Medulla oblongata (tissue), 1 donor: Measurements from ENCODE around the gene IPO5.

Source experiments
- DNase-seq: peaks from one replicate; pipeline ENCODE4 v3.0.0-alpha.2; 2015; ENCODE audit errors: extremely low spot score

The IPO5 gene

DNA sequence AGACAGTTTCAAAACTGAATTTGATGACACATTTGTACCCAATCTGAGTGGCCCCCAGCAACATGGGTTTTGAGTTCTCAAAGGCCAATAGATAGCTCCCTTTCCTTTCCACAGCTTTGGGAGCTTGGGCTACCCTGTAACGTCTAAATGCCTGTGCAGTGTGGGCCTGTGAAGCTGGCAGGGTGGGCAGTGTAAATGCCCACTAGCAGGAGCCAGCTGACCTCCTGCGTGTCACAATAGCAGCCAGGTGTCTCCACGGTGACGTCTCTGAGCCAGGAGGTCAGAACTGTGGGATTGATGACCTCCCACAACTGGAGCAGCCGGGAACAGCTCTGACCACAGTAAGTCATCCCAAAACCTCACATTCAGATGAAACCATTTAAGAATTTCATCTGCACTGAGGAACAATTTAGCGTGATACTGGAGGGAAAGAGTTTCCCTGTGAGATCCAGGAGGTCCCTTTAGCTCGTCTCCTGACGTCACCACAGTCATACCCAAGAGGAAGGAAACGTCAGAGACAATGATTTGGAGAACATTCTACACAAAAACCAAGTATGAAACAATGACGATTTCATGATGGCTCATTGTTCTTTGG, at the start of gene IPO5:
IPO5 (plus strand) TSS at position 300 of the 595 bp plus-strand sequence. CDS start 23,022 bp downstream, outside the sequence.
- no peak for DNase-seq

DNA sequence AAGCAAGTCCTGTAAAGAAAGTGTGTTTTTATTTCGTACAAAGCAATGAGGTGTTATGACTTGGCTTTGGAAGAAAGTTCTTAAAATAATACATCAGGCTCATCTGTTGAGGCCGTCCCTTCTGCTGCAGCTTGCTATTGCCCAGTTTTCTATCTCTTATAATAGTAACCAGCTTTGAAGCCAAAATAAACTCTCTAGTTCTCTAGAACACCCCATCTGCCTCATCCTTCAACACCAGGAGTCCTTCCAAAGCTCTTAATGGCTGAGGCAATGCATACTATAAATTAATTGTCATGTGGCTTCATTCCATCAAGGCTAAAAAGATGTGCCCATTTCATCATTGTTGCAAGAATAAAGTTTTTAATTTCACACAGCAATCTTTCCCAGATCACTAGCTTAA, 49.4 kb upstream of the IPO5 start:
- DNase-seq: no peak

DNA sequence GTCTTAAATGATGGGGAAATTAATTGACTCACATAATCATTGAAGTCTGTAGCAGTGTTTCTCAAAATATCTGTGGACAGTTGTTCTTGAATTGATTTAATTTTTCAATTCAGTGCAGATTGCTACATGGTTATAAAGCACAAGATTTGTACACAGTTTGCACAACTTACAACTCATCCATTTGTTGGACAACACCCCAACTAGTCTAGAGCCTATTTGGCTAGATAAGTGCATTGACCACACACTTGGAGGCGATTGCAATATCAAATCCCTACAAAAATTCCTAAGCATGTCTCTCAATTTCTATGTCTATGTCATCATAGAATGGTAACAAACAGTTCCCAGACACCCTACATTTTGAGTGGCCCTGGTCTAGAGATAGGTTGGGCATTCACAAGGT, 48.0 kb upstream of the IPO5 start:
- no peak for DNase-seq

DNA sequence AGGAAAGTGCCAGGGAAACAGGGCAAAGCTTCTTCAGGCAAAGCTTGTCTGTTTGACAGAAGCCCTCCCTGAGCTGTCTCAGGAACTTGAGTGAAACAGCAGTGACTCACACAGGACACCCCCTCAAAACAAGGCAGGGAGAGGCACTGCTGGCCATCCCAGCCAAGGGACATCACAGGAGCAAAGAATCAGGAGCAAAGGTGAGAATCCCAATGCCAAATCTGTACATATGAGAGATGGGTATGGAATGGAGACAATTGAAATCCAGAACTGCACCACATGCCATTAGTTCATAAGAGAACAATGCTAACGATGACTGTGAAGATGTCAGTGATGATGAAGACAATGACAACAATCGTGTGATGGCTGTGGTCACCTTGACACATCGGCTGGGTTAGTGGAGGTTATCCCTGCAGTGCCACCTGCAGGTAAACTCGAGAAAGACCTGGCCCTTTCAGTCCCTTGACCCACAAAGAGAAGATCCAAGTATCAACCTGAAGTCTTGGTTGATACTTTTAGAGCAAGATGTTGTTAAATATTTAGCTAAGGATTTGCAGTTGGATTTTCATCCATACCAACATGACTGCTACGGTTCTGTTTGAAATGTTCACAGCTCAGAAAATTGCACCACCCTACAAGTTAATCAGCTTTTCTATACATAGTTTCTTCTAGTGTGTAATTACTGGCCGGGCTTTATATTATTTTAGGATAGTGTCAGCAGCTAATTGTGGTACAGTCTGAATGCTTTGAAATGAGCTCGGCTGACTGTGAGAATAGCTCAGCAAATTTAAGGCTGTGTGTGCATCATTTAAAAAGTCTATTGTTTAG, 42.0 kb upstream of the IPO5 start:
- no peak for DNase-seq

DNA sequence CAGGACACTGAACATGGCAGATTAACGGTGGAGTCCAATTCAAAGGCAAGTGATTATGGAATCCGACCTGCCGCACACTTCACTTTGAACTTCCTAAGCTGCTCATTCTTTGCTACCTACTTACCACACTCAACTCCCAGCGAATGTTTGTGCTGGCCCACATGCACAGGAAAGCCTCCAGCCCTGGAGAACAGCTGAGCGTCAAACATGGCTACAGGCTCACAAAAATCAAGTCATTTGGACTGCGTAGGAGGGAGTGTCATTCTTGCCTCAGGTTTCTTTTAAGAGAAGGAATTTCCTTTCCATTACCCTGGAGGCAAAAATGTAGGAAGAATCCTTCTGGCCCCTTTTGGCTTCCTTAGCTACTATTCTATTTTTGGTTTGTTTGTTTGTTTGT, 41.3 kb upstream of the IPO5 start:
- no peak for DNase-seq

DNA sequence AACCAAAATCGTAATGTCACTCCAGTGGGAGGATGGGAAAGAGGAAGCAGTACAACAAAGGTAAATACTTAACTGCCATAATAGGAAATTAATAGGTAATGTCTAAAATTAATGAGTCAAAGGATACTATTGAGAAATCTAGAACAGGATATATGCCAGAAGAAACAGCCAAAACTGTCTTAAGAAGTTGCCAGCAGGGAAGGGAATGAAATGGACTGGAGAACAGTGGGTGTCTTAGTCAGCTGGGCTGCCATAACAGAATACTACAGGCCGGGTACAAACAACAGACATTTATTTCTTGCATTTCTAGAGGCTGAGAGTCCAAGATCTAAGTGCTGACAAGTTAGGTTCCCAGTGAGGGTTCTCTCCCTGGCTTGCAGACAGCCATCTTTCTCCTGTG, 40.3 kb upstream of the IPO5 start:
- DNase-seq: no peak

DNA sequence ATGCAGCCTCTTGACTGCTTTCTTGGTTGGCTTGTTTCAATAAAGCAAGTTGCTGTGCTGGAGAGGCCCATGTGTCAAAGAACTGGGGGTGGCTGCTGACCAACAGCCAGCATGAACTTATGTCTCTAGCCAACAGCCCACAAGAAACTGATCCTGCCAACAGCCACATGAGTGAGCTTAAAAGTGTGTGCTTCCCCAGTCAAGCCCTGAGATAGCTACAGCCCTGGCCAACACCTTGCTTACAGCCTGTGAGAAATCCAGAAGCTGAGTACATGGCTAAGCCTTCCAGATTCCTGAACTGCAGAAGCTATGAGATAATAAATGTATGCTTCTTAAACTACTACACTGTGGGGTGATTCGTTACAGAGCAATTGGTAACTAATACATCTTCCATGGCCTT, 38.9 kb upstream of the IPO5 start:
- DNase-seq: no peak

DNA sequence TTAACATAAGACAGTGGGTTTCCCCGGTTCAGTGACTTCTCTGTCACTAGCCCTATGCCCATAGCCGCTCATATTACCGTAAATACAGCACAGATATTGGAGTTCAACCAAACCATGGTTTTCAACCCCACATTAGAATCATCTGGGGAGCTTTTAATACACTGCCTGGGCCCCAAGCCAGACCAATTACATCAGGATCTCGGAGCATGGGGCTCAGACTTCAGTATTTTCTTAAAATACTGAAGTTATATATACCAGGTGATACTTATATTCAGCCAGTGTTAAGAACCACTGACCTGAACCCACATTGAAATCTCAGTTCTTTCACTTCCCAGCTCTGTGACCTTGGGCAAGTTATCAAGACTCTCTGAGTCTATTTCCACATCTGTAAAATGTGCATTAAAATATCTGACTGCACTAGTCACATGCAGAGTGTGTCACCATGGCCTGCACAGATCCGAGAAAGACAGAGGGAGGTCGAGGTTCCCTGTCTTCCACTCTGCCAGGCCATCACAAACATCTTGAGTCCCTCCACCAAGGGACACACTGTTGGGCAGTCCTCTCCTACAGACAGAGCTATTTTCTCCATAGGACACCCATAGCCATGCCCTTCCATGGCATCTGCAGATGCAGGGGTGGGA, 32.2 kb upstream of the IPO5 start:
- DNase-seq: no peak

DNA sequence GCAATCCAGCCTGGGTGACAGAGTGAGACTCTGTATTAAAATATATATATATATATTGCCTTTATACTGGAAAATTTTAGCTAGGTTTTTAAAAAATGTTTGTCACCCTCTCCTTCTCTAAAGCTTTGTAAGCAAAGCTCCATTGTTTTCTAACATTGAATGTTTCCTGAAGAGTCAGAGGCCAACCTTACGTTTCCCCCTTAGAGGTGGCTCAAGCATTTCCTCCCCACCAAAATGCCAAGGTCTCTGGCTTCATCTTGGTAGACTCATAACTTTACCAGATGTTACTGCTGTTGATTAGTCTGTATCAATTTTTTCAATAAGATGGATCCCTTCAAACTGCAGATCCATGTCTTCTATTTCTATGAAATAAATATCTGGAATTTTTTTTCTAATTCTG, 25.2 kb upstream of the IPO5 start:
- DNase-seq: no peak

DNA sequence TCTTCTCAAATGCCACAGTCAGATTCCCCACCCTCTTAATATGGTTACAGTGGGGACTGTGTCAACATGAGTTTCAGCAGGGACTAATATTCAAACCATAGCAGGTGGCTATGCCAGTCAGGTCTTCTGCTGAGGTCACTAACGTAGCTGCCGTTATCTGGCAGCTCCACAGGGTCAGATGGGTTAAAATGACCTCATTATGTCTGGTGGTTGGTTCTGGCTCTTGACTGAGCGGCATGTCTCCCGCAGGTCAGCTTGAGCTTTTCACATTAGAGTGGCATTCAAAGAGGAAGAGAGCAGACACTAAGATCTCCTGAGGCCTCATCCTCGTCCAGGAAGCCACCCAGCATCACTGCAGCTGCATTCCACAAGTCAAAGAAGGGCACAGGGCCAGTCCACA, 21.4 kb upstream of the IPO5 start:
- no peak for DNase-seq

DNA sequence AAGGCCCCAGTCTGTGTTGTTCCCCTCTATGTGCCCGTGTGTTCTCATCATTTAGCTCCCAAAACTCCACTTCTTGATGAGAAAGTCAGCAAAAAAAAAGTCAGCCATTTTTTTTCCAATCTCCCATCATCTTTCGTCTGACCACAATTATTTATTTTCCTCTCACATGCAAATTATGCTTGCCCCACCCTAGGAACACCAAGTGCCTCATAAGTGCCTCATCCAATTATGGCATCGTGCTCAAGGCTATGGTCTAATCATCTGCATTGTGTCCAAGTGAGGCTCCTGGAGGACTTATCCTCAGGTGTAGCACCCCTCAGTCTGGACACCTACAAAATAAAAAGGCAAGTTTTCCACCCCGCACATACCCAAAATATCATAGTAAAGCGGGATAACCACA, 20.8 kb upstream of the IPO5 start:
- no peak for DNase-seq

DNA sequence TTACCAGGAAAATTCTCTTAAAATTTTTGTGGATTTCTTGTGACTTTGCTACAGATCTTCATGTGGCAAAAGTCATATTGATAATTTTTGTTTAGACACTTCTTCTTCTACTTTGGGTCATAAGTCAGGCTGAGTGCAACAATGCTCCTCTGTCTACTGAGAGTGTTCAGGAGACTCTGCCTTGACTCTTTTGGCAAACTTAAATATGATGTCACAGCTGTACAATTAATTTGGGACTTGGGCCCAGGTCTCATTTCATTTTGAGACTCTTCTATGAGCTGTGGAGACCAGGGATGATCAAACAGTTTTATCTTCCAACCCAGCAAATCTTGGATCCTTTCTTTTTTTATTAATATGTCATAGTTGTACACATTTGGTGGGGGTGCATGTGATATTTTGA, 19.7 kb upstream of the IPO5 start:
- DNase-seq: no peak

DNA sequence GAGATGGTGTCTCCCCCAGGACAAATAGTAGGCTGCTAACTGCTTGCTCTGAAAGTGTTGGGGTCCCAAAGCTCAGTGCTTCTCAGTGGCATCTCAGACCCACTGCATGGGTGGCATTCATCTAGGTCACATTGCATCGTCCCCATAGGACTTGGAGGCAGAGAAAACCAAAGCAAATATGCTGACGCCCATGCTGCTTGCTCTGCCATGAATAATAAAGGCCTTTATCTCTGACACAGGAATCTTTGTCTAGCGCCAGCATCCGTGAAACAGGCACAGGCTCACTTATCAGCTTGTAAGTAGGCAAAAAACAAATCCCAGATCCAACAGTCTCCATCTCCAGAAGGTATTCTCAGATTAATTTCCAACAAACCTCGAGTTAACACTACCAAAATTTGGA, 18.9 kb upstream of the IPO5 start:
- DNase-seq: peak; percentile 70

DNA sequence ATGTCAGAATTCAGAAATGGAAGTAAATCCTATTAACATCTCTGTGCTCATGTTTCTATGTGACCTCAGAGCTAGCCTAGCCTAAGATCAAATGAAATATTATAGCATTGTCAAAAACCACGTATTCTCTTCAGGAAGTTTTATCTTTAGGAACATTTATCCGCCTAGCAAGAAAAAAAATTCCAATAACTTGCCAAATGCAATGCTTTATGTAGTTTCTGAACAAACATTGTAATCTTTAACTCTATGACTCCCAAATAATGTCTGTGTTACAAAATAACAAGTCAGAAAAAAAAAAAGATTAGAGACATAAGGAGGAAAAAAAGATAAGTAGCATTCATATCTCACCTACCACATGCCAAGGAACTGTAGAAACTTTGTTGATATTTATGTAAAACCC, 18.4 kb upstream of the IPO5 start:
- no peak for DNase-seq

DNA sequence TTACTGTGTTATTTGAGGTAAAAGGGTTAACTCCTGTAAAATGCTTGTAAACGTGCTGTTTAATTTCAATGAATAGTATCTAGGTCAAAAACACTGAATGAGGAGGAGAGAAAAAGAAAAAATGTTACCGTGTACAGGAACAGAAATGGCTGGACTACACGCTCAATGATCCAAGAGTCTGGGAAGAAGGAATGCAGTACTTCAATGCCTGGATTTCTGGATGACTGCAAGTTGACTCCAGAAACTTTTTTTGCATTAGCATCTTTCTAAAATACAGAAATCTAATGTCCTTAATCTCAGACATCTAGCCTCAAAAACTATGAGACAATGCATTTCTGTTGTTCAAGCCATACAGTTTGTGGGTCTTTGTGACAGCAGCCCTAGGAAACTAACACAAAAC, 17.4 kb upstream of the IPO5 start:
- DNase-seq: no peak

DNA sequence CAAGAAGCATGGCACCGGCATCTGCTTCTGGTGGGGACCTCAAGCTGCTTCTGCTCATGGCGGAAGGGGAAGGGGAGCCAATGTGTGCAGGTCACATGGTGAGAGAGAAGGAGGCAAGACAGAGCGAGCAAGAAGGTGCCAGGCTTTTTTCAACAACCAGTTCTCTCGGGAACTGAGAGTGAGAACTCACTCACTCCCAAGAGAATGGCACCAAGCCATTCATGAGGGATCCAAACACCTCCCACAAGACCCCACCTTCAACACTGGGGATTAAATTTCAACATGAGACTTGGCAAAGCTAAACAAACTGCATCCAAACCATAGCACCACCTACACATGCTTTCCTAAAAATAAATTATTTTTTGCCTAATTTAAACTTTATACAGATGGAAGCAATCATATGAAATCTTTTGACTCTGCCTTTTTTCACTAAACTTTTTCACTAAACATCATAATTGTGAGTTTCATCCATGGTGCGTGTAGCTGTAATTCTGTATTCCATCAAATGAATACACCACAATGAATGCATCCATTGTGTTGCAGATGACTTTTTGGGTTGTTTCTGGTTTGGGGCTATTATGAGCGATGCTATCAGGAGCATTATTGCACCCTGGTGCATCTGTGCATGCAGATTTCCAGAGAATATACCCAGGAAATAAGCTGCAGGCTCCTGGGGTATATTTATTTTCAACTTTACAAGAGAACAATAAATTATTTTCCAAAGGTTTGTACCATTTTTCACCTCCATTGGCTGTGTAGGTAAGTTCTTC, 14.6 kb upstream of the IPO5 start:
- no peak for DNase-seq

DNA sequence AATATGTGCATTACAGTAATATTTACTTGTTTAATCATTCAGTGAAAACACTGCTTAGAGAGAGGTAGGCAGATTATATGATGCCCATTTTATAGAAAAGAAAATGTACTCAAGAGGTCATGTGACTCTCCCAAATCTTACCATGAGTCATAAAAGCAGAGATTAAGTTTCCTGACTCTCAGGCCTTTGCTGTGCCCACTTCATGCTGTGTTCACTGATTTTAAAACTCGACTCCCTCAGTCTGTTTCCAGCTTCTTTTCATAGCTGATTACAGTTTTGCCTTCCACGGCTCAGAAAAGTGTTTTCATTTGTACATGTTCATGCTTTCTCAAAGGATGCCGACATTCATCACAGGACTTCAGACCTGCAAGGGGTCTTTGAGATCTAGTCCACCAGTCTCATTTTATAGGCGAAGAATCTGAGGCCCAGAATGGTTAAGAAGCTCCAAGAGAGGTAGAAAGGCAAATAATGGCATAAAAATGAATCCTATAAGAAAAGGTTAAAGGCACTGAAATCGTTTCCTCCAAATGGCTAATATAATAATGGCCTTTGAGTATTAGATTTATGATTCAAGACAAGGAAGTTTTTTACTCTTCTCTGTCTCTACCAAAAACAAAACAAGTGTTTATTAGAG, 9.0 kb upstream of the IPO5 start:
- DNase-seq: no peak

DNA sequence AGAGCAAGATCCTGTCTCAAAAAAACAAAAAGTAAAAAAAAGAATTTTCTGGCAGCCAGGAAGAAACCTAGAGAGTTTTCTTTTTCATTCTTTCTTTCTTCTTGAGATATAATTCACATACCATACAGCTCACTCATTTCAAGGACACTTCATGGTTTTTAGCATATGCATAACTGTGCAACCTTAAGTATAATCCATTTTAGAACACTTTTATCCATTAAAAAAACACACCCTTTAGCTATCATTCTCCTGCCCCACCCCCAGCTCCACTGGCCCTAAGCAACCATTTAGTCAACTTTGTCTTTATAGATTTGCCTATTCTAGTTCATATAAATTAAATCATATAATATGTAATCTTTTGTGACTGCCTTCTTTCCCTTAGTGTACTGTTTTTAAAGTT, 8.1 kb upstream of the IPO5 start:
- no peak for DNase-seq

DNA sequence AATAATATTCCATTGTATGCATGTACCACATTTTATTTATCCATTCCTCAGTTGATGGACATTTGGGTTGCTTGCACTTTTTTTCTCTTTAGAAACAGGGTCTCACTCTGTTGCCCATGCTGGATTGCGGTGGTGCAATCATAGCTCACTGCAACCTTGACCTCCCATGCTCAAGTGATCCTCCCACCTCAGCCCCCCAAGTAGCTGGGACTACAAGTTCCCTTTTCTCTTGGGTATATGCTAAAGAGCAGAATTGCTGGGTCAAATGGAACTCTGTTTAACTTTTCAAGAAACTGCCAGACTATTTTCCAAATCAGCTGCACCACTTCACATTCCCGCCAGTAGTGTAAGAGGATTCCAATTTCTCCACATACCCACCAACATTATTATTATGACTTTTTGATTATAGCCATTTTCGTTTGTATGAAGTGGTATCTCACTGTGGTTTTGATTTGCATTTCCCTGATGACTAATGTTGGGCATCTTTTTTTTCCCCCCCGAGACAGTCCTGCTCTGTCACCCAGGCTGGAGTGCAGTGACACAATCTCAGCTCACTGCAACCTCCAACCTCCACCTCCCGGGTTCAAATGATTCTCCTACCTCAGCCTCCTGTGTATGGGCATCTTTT, 7.6 kb upstream of the IPO5 start:
- DNase-seq: no peak

DNA sequence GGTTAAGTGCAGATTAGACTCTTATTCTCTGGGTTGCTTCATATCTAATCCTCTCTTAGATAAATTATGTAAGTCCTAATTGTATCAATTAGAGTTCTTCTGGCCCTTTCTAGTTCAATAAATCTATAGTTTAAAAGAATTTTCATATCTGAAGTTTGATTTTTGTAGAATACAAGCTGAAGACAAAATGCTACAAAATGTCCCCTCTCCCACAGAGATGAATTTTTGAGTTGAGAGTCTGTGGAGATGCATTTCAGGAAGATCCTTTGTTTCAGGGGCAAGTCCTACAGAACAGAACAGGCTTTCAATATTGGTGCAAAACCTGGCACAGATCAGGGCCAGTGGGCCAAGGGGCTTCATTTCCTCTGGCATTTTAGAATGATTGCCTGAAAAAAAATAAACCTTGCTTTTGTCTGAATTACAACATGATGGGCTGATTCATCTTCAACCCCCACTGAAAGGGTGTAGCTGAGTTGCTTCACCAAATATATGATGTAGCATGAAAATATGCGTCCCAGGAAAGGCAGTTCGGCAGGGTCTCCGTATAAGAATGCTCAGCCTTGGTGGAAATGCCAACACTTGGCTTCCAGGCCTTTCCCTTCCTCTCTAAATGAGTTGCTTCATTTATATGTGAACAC, 6.4 kb upstream of the IPO5 start:
- DNase-seq: no peak

DNA sequence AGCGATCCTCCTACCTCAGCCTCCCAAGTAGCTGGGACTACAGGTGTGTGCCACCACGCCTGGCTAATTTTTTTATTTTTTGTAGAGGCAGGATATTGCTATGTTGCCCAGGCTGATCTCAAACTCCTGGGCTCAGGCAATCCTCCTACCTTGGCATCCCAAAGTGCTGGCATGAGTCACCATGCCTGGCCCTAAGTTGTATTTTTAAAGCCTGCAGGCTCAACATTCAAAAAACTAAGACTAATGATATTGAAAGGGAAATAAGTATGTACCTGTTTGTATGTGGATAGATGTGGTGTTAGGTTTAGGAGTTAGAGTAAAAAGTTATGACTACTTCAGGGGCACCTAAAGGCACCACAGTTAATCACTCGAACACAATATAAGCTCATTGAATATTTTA, 5.4 kb upstream of the IPO5 start:
- no peak for DNase-seq
